Hepatocyte (in vitro differentiated cells): ENCODE data around the gene TOX2. TPM values are rescaled to one million over a fixed set of nuclear protein-coding genes. Genes with fewer than 3 reads are reported as not detected.

Experiments
- DNase-seq: peaks from one replicate; pipeline ENCODE4 v3.0.0-alpha.2; 2016; ENCODE audit warnings: low spot score
- H2AFZ ChIP-seq: fragments of 200-600 bp; sonication (generic); 2 replicates; pipeline ENCODE4 v1.6.0; 2016; ENCODE audit warnings: antibody characterized with exemption, mild to moderate bottlenecking
- H3K27ac ChIP-seq: fragments of 200-600 bp; sonication (generic); 2 replicates; pipeline ENCODE4 v1.5.1; 2016; ENCODE audit warnings: mild to moderate bottlenecking
- H3K27me3 ChIP-seq: fragments of 200-600 bp; sonication (generic); 2 replicates; pipeline ENCODE4 v1.6.1; 2016
- H3K36me3 ChIP-seq: fragments of 200-600 bp; sonication (generic); replicated peaks from 2 replicates; pipeline ENCODE4 v1.5.1; 2016; ENCODE audit warnings: low read depth; ENCODE audit not compliant: insufficient read depth
- H3K4me1 ChIP-seq: fragments of 200-600 bp; sonication (generic); 2 replicates; pipeline ENCODE4 v1.5.1; 2016; ENCODE audit warnings: mild to moderate bottlenecking, moderate library complexity; ENCODE audit not compliant: insufficient read depth
- H3K4me2 ChIP-seq: fragments of 200-600 bp; sonication (generic); 2 replicates; pipeline ENCODE4 v1.6.0; 2016
- H3K4me3 ChIP-seq: fragments of 200-600 bp; sonication (generic); 2 replicates; pipeline ENCODE4 v1.5.1; 2016; ENCODE audit warnings: mild to moderate bottlenecking
- H3K79me2 ChIP-seq: fragments of 200-600 bp; sonication (generic); 2 replicates; pipeline ENCODE4 v1.6.0; 2017; ENCODE audit warnings: mild to moderate bottlenecking
- H3K9me2 ChIP-seq: fragments of 200-600 bp; sonication (generic); replicated peaks from 2 replicates; pipeline ENCODE4 v1.6.0; 2017; ENCODE audit warnings: mild to moderate bottlenecking; ENCODE audit not compliant: insufficient read depth
- H3K9me3 ChIP-seq: fragments of 200-600 bp; sonication (generic); 2 replicates; pipeline ENCODE4 v1.5.1; 2016; ENCODE audit warnings: low read depth, mild to moderate bottlenecking
- H4K20me1 ChIP-seq: fragments of 200-600 bp; sonication (generic); 2 replicates; pipeline ENCODE4 v1.6.0; 2016; ENCODE audit warnings: mild to moderate bottlenecking; ENCODE audit not compliant: insufficient read depth, poor library complexity, severe bottlenecking
- EZH2 ChIP-seq: fragments of 200-600 bp; sonication (generic); IDR thresholded peaks from 2 replicates; pipeline ENCODE4 v1.6.1; 2016; ENCODE audit warnings: antibody characterized with exemption, mild to moderate bottlenecking, borderline replicate concordance
- EZH2phosphoT487 ChIP-seq: fragments of 200-600 bp; sonication (generic); IDR thresholded peaks from one replicate; pipeline ENCODE4 v1.6.1; 2018; ENCODE audit warnings: antibody characterized with exemption, mild to moderate bottlenecking, low read depth, moderate library complexity; ENCODE audit not compliant: unreplicated experiment, severe bottlenecking
- WGBS: methylation state at CpG from one replicate; pipeline ENCODE4 v1.1.6; 2016; ENCODE audit warnings: low lambda C conversion rate; ENCODE audit errors: missing lambda C conversion rate; 5-methylcytosine and 5-hydroxymethylcytosine counted together
- polyA plus RNA-seq: library from polyadenylated mRNA; unstranded; fragments of >200 nt; fragmentation: Nextera tagmentation; extraction: Ambion mirVana; gene quantifications from 2 replicates; pipeline ENCODE4 v1.2.1, GENCODE V29; 2016
- small RNA-seq: library from RNA; depleted of rRNA; stranded (forward); fragments of <200 nt; gene quantifications from one replicate; pipeline ENCODE3, GENCODE V24; 2014
- total RNA-seq: library from RNA; depleted of rRNA; stranded (reverse); fragments of >200 nt; gene quantifications from 2 replicates; pipeline ENCODE4 v1.2.3, GENCODE V29; 2014
- TF ChIP-seq, protein P1 (sequence below): fragments of 200-600 bp; sonication (generic); IDR thresholded peaks from 2 replicates; pipeline ENCODE4 v1.5.1; 2016; ENCODE audit warnings: antibody characterized with exemption, mild to moderate bottlenecking; ENCODE audit not compliant: poor library complexity

TOX2 gene
- total and polyA plus RNA-seq, 2 experiments from 2014 or later, result 0.87 to 12.1 TPM

DNA sequence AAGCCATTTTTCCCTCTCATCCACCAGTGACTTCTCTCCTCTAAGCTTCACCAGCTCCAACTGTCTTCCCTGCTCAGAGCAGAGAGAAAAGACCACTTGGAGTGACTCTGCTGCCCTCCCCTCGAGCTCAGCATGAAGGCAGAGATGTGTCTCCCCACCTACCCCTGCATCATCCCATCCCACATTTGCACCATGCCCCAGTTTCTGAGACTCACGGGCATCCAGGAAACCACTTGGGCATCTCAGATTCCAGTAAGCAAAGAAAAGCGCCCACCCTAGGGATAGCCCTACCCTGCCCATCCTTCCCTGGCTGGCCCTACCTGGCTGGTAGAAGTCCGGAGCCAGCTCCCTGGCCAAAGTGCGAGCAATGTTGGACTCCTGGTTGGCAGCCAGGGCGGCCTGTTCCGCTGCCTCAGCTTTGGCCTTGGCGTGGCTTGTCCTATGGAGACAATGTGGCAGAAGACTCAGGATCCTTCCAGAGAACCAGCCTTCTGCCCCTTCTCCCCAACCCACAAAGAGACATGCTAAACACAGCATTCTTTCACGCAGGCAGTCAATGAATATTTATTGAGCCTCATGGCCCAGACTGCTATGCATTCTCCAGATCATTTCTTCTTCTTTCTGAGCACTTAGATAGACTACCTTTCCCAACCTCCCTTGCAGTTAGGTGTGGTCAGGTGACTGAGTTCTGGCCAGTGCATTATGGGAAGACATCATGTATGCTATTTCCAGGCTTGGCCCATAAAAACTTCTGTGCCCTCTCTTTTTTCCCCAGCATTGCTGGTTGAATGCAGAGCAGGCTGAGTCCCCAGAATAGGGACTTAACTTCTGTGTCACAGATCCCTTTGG is 203.8 kb downstream of the TOX2 start:
- Histone ChIP-seq H3K27me3 (no peaks in the 10 kb centered on the region), H4K20me1 (no peaks in the 10 kb centered on the region), H3K4me3 (no peak overlapping the region), H3K9me3 (no peaks in the 10 kb centered on the region), H3K27ac (no peak overlapping the region), H2AFZ (no peak overlapping the region), H3K4me2 (no peak overlapping the region), H3K79me2 (no peaks in the 10 kb centered on the region), H3K4me1 (no peaks in the 10 kb centered on the region), H3K9me2 (no peaks in the 10 kb centered on the region), H3K36me3 (no peaks in the 10 kb centered on the region)
- 93% methylated on average over 9 of the region's 9 CpGs for WGBS
- no peak for DNase-seq
- TF ChIP-seq EZH2 (no peak), EZH2phosphoT487 (no peak)
- TF ChIP-seq, protein P1, sequence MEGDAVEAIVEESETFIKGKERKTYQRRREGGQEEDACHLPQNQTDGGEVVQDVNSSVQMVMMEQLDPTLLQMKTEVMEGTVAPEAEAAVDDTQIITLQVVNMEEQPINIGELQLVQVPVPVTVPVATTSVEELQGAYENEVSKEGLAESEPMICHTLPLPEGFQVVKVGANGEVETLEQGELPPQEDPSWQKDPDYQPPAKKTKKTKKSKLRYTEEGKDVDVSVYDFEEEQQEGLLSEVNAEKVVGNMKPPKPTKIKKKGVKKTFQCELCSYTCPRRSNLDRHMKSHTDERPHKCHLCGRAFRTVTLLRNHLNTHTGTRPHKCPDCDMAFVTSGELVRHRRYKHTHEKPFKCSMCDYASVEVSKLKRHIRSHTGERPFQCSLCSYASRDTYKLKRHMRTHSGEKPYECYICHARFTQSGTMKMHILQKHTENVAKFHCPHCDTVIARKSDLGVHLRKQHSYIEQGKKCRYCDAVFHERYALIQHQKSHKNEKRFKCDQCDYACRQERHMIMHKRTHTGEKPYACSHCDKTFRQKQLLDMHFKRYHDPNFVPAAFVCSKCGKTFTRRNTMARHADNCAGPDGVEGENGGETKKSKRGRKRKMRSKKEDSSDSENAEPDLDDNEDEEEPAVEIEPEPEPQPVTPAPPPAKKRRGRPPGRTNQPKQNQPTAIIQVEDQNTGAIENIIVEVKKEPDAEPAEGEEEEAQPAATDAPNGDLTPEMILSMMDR, result no peak

Small RNA genes within 50 kb of the gene (small RNA-seq; reads per million reads assigned to genes)
- not detected for gene RN7SL443P

Other genes with a start within 250 kb of the TOX2 start
- gene MYBL2, start 247.7 kb upstream of the TOX2 start, total RNA-seq, result 2.4 and 3.5 TPM in 2 replicates
- gene MYBL2, start 247.7 kb upstream of the TOX2 start, polyA plus RNA-seq, result 13.8 and 19.4 TPM in 2 replicates
- gene GTSF1L, start 187.8 kb upstream of the TOX2 start, total RNA-seq, result not detected in 2 replicates
- not detected in 2 replicates for gene GTSF1L, start 187.8 kb upstream of the TOX2 start, polyA plus RNA-seq